ENCODE results near the gene NDRG2. TPM values are rescaled to one million over a fixed set of nuclear protein-coding genes. Genes with fewer than 3 reads are reported as not detected.
A peak's percentile ranks its signal among the peaks of the same experiment; 100 is the strongest.

The NDRG2 gene
- total and polyA plus RNA-seq, 8 donors, result 61.3 to 418 (median 107) TPM

DNA sequence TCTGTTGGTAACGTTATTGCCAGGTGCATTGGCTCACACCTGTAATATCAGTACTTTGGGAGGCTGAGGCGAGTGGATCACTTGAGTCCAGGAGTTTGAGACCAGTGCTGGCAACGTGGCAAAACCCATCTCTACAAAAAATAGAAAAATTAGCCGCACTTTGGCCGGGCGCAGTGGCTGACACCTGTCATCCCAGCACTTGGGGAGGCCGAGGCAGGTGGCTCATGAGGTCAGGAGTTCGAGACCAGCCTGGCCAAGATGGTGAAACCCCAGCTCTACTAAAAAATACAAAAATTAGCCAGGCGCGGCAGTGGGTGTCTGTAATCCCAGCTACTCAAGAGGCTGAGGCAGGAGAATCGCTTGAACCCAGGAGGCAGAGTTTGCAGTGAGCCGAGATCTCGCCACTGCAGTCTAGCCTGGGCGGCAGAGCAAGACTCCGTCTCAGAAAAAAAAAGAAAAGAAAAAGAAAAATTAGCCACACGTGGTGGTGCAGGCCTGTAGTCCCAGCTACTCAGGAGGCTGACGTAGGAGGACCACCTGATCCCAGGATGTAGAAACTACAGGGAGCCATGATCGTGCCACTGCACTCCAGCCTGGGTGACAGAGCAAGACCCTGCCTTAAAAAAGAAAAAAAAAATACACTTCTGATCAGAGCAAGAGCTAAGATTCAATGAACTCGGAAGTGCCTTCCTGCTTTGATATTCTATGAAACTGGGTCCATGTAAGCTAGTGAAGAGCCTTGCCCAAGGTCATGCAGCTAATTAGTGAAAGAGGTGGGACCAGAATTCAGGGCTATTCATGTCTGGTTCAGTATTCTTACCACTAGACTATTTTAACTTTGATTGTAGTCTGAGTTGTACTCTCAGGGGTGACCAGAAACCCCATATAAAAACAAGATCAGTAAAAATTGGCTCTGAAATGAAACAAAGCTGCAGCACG is 28.6 kb upstream of the NDRG2 start:
- H3K27ac ChIP-seq, result no peak overlapping the region

DNA sequence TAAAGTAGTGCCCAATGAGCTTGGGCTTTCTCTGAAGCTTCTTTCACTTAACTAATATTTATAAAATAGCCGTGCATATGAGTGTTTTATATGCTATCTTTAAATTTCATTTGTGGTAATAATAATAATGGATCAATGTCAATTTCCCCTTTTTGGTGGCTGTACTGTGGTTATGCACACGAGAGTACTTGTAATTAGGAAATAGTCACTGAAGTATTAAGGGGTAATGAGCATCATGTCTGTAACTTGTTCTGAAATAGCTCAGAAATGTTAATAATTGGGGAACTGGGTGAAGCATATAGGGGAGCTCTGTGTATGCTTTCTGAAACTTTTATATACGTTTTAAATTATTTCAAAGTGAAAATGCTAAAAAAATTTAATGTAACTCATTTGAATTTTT is 25.7 kb upstream of the NDRG2 start:
- H3K27ac ChIP-seq, result no peak overlapping the region
- H3K4me3 ChIP-seq, result no peak overlapping the region
- H3K27me3 ChIP-seq, result no peaks in the 10 kb centered on the region
- TF ChIP-seq, protein P1, sequence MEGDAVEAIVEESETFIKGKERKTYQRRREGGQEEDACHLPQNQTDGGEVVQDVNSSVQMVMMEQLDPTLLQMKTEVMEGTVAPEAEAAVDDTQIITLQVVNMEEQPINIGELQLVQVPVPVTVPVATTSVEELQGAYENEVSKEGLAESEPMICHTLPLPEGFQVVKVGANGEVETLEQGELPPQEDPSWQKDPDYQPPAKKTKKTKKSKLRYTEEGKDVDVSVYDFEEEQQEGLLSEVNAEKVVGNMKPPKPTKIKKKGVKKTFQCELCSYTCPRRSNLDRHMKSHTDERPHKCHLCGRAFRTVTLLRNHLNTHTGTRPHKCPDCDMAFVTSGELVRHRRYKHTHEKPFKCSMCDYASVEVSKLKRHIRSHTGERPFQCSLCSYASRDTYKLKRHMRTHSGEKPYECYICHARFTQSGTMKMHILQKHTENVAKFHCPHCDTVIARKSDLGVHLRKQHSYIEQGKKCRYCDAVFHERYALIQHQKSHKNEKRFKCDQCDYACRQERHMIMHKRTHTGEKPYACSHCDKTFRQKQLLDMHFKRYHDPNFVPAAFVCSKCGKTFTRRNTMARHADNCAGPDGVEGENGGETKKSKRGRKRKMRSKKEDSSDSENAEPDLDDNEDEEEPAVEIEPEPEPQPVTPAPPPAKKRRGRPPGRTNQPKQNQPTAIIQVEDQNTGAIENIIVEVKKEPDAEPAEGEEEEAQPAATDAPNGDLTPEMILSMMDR (IDR thresholded peaks at IDR 0.05), result no peak
- TF ChIP-seq EP300 (IDR thresholded peaks at IDR 0.05) (no peak), POLR2A (IDR thresholded peaks at IDR 0.05) (no peak), POLR2AphosphoS5 (IDR thresholded peaks at IDR 0.05) (no peak)
- WGBS, 5 donors, result 70 to 85% (median 74%) methylated on average over 3 of the region's 3 CpGs
- no peaks in the 10 kb centered on the region for H3K9me3 ChIP-seq
- no peak for DNase-seq
- no peaks in the 10 kb centered on the region for H3K36me3 ChIP-seq
- intact Hi-C loops (cut with DNase I; ENCODE audit: low total_unique reads), result no loop called here
- peaks cover 3 to 29% (median 15%) of the 10 kb centered on the region in 4 donors for H3K4me1 ChIP-seq

More for the DNA sequence above, 28.6 kb upstream of the NDRG2 start:
- Histone ChIP-seq H3K36me3 (no peaks in the 10 kb centered on the region), H3K4me3 (no peak overlapping the region), H3K4me1 (peaks cover 3 to 30% (median 13%) of the 10 kb centered on the region in 4 donors), H3K9me3 (no peaks in the 10 kb centered on the region), H3K27me3 (no peaks in the 10 kb centered on the region)
- TF ChIP-seq EP300 (IDR thresholded peaks at IDR 0.05), result no peak
- no peak for TF ChIP-seq POLR2AphosphoS5 (IDR thresholded peaks at IDR 0.05)
- TF ChIP-seq POLR2A (IDR thresholded peaks at IDR 0.05), result no peak
- TF ChIP-seq, protein P1 (IDR thresholded peaks at IDR 0.05), result no peak
- DNase-seq, result no peak
- intact Hi-C loops (cut with DNase I; ENCODE audit: low total_unique reads), result no loop called here
- whole genome bisulfite sequencing, 5 donors, result 88 to 90% (median 90%) methylated on average over 20 of the region's 20 CpGs

DNA sequence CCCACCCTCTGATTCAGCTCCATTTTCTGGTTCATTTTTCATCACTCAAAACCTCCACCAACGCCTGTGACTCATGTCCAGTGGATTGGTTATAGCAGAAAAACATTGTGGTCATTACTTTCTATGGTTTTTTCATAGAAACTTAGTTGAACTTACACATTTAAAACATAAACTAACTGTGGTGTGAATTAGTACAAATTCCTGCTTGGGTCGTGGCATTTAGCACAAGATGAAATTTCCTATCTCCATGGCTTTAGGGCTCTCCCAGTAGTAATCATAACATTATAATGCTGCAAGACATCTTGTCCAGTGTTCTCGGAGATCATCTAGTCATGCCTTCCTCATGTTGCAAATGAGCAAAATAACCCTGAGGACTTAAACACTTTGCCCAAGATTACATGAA is 24.4 kb upstream of the NDRG2 start:
- intact Hi-C loops (cut with DNase I; ENCODE audit: low total_unique reads), result no loop called here
- TF ChIP-seq, protein P1 (IDR thresholded peaks at IDR 0.05), result no peak
- no peak for TF ChIP-seq EP300 (IDR thresholded peaks at IDR 0.05)
- no peak for TF ChIP-seq POLR2AphosphoS5 (IDR thresholded peaks at IDR 0.05)
- no peak for TF ChIP-seq POLR2A (IDR thresholded peaks at IDR 0.05)
- DNase-seq, result no peak
- no peaks in the 10 kb centered on the region for H3K9me3 ChIP-seq
- H3K4me1 ChIP-seq, result peaks cover 0 to 15% (median 8%) of the 10 kb centered on the region in 4 donors
- no peaks in the 10 kb centered on the region for H3K27me3 ChIP-seq
- 74 to 83% (median 77%) methylated on average over 3 of the region's 3 CpGs for WGBS, 5 donors
- H3K4me3 ChIP-seq, result no peak overlapping the region
- H3K27ac ChIP-seq, result no peak overlapping the region
- no peaks in the 10 kb centered on the region for H3K36me3 ChIP-seq

DNA sequence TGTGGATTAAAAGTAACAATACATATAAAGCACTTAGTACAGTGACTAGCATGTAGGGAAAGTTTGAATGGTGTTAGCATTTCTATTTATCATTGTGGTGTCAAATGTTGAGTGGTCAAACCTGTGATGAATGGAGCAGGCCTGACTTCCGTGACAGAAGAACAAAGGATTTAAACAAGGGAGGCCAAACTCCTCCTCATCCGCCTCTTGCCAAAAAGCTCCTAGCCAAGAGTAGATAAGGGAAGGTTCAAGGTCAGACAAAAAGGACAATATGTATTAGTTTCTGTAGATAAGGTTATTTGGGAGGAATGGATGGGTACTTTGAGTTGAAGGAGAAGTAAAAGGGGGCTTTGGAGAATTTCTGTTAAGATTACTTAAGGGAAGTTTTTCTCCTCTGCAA is 23.8 kb upstream of the NDRG2 start:
- intact Hi-C loops (cut with DNase I; ENCODE audit: low total_unique reads), result no loop called here
- Histone ChIP-seq H3K27ac (peak overlapping the region in 1 of 5 donors; percentile 36), H3K4me3 (no peak overlapping the region), H3K36me3 (no peaks in the 10 kb centered on the region), H3K9me3 (no peaks in the 10 kb centered on the region), H3K4me1 (peaks cover 0 to 14% (median 5%) of the 10 kb centered on the region in 4 donors), H3K27me3 (no peaks in the 10 kb centered on the region)
- 25 to 56% (median 35%) methylated on average over 2 of the region's 2 CpGs for WGBS, 5 donors
- TF ChIP-seq POLR2A (IDR thresholded peaks at IDR 0.05) (no peak), POLR2AphosphoS5 (IDR thresholded peaks at IDR 0.05) (peak in 1 of 3 donors; percentile 18)
- DNase-seq, result no peak
